Gastroesophageal sphincter (tissue), 3 donors: ENCODE measurements around the gene CARF.

ENCODE experiments used
- CTCF ChIP-seq, 4 experiments: fragments of 200-600 bp in 2 of 4; fragments of 450-650 bp in 2 of 4; sonication (generic) in 1 of 4; IDR thresholded peaks; one replicate each; pipeline ENCODE4 v1.5.1; 2017 to 2019; ENCODE audit warnings: antibody characterized with exemption in 4 of 4, mild to moderate bottlenecking in 2 of 4, moderate library complexity in 2 of 4
- POLR2A ChIP-seq, 2 donors: fragments of 450-650 bp; IDR thresholded peaks; one replicate each; pipeline ENCODE4 v1.6.1; 2017; ENCODE audit warnings: antibody characterized with exemption in 2 of 2, mild to moderate bottlenecking in 2 of 2, moderate library complexity in 1 of 2

DNA sequence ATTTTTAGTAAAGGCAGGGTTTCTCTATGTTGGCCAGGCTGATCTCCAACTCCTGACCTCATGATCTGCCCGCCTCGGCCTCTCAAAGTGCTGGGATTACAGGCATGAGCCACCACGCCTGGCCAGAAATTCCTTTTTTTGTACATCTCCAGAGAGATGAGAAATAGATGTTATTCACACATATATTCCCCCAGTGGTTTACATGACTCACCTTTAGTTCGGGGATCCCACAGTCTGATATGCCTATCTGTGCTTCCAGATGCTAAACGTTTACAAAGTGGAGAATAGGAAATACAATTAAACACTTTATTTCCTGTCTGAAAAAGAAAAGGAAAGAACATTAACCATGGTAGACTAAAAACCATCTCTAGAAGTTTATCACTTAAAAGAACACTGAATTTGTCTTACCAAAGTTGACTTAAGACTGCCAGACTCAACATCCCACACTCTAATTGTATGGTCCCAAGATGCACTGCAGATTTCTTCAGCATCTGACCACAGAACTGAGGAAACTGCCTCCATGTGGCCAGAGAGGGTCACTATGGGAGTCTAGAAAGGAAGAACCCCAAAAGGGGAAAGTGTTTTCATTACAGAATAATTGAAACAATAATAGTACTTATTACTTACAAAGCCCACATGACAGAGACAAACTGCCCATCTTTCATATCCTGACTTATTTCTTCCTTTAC, 27.9 kb upstream of the CARF start:
- TF ChIP-seq CTCF (IDR thresholded peaks at IDR 0.05) (no peak), POLR2A (IDR thresholded peaks at IDR 0.05) (no peak)
